GM18502 (cell line): ENCODE data around the gene NAV1.
"Not testable (repeated sequence)": the region's sequence is repeated elsewhere in the genome, so short reads cannot be mapped to it uniquely, and the experiment has no call there.

Experiments
- ATAC-seq: cut with Tn5 transposase; IDR thresholded peaks from one replicate; pipeline ENCODE4 v1.9.1; 2021; ENCODE audit warnings: mild to moderate bottlenecking; ENCODE audit not compliant: unreplicated experiment, poor library complexity

NAV1 gene

GRCh38 chr1:201562257-201562656 is 23.3 kb downstream of the NAV1 start:
- no peak for ATAC-seq

GRCh38 chr1:201562659-201563405 is 23.9 kb downstream of the NAV1 start:
- no peak for ATAC-seq

GRCh38 chr1:201563406-201563780 is 24.5 kb downstream of the NAV1 start:
- no peak for ATAC-seq

- ATAC-seq: no peak
Measured at GRCh38 chr1:201563941-201564340, 25.0 kb downstream of the NAV1 start.

GRCh38 chr1:201565024-201565730 is 26.2 kb downstream of the NAV1 start:
- no peak for ATAC-seq

- no peak for ATAC-seq
Measured at GRCh38 chr1:201565771-201566528, 27.0 kb downstream of the NAV1 start.

GRCh38 chr1:201566529-201566823 is 27.5 kb downstream of the NAV1 start:
- ATAC-seq: no peak

GRCh38 chr1:201566933-201567801 is 28.2 kb downstream of the NAV1 start:
- ATAC-seq: no peak

- no peak for ATAC-seq
Measured at GRCh38 chr1:201568265-201568664, 29.3 kb downstream of the NAV1 start.

GRCh38 chr1:201568859-201569294 is 29.9 kb downstream of the NAV1 start:
- no peak for ATAC-seq

GRCh38 chr1:201570181-201570885 is 31.4 kb downstream of the NAV1 start:
- no peak for ATAC-seq

GRCh38 chr1:201570886-201571624 is 32.1 kb downstream of the NAV1 start:
- ATAC-seq: no peak

GRCh38 chr1:201573030-201573429 is 34.1 kb downstream of the NAV1 start:
- no peak for ATAC-seq

- ATAC-seq: no peak
Measured at GRCh38 chr1:201573923-201574322, 35.0 kb downstream of the NAV1 start.

- ATAC-seq: no peak
Measured at GRCh38 chr1:201575912-201576311, 37.0 kb downstream of the NAV1 start.

- no peak for ATAC-seq
Measured at GRCh38 chr1:201576914-201577313, 38.0 kb downstream of the NAV1 start.

GRCh38 chr1:201578008-201578888 is 39.3 kb downstream of the NAV1 start:
- no peak for ATAC-seq

- ATAC-seq: not testable (repeated sequence)
Measured at GRCh38 chr1:201581371-201581770, 42.4 kb downstream of the NAV1 start.
